ENCODE measurements around the gene UBE2L6.

DNA sequence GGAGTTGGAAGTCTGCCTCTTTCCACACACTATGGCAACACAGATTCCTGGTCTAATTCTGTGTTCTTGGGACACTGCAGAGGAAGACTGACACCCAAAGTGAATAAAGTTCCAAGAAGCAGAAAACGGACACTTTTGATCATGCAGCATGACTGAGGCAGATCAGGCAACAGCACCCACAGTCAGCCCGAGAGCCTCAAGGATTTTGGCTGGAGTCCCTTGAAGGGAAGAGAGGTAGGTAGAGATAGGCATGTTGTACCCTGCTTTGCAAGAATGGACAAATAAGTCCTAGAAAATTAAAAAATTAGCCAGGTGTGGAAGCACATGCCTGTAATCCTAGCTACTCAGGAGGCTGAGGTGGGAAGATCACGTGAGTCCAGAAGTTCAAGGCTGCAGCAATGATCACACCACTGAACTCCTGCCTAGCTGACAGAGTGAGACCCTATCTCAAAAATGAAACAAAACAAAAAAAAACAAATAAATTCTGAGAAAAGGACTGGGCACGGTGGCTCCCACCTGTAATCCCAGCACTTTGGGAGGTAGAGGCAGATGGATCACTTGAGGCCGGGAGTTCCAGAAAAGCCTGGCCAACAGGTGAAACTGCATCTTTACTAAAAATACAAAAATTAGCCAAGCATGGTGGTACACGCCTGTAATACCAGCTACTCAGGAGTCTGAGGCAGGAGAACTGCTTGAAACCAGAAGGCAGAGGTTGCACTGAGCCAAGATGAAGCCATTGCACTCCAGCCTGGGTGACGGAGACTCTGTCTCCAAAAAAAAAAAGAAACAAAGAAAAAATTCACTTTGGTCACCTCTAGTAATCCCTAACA, 58.9 kb downstream of the UBE2L6 start:
- no peak for TF ChIP-seq CTCF (IDR thresholded peaks at IDR 0.05)
- TF ChIP-seq POLR2A (IDR thresholded peaks at IDR 0.05), result no peak
